Chondrocyte (in vitro differentiated cells): ENCODE measurements around the gene ZHX3. TPM values are rescaled to one million over a fixed set of nuclear protein-coding genes. Genes with fewer than 3 reads are reported as not detected.

ENCODE experiments used
- DNase-seq: peaks from one replicate; pipeline ENCODE4 v3.0.0; 2021; ENCODE audit warnings: mixed read lengths, low spot score
- H3K27ac Mint-ChIP-seq: one replicate; pipeline ENCODE4 v1.8.0; 2021; ENCODE audit warnings: mild to moderate bottlenecking, moderate library complexity, mixed read lengths; ENCODE audit not compliant: unreplicated experiment
- H3K27me3 Mint-ChIP-seq: 2 replicates; pipeline ENCODE4 v1.8.0; 2021; ENCODE audit warnings: low read depth, mixed read lengths
- H3K36me3 Mint-ChIP-seq: 2 replicates; pipeline ENCODE4 v1.8.0; 2021; ENCODE audit warnings: low read depth, mixed read lengths
- H3K4me1 Mint-ChIP-seq: 2 replicates; pipeline ENCODE4 v1.8.0; 2021; ENCODE audit warnings: low read depth, mild to moderate bottlenecking, mixed read lengths
- H3K4me3 Mint-ChIP-seq: one replicate; pipeline ENCODE4 v1.8.0; 2021; ENCODE audit warnings: mild to moderate bottlenecking, moderate library complexity, mixed read lengths; ENCODE audit not compliant: unreplicated experiment
- H3K9me3 Mint-ChIP-seq: 2 replicates; pipeline ENCODE4 v1.8.0; 2021; ENCODE audit warnings: low read depth, mixed read lengths
- total RNA-seq: library from RNA; stranded (reverse); gene quantifications from 3 replicates; pipeline ENCODE4 v1.2.1, GENCODE V29; 2021
- TF ChIP-seq, protein P1 (sequence below): fragments of 200-600 bp; sonication (generic); IDR thresholded peaks from 2 replicates; pipeline ENCODE4 v1.5.0; 2021; ENCODE audit warnings: antibody characterized with exemption, mild to moderate bottlenecking, moderate library complexity

ZHX3 gene
- total RNA-seq, 1 donor from 2014 or later, result 52.9 TPM

DNA sequence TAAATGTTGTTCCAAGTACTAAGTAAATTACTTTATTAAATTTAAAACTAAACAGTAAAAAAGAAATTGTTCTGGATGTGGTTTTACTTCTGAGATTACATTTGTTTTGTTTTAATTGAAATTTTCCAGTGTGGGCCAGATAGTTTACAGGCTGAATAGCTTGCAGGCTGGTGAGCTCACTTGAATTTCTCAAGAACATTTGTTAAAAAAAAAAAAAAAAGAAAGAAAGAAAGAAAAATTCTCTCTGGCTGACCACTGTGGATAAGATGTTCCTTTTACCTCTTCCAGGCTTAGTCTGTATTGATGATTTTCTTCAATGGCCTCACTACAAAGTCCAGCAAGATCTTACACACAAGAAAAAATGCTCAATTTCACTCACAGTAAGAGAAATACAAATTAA is 94.8 kb downstream of the ZHX3 start:
- H3K4me3 Mint-ChIP-seq, result no peak overlapping the region
- no peaks in the 10 kb centered on the region for H3K9me3 Mint-ChIP-seq
- H3K4me1 Mint-ChIP-seq, result peaks cover 39% of the 10 kb centered on the region
- H3K36me3 Mint-ChIP-seq, result peaks cover 1% of the 10 kb centered on the region
- TF ChIP-seq, protein P1, sequence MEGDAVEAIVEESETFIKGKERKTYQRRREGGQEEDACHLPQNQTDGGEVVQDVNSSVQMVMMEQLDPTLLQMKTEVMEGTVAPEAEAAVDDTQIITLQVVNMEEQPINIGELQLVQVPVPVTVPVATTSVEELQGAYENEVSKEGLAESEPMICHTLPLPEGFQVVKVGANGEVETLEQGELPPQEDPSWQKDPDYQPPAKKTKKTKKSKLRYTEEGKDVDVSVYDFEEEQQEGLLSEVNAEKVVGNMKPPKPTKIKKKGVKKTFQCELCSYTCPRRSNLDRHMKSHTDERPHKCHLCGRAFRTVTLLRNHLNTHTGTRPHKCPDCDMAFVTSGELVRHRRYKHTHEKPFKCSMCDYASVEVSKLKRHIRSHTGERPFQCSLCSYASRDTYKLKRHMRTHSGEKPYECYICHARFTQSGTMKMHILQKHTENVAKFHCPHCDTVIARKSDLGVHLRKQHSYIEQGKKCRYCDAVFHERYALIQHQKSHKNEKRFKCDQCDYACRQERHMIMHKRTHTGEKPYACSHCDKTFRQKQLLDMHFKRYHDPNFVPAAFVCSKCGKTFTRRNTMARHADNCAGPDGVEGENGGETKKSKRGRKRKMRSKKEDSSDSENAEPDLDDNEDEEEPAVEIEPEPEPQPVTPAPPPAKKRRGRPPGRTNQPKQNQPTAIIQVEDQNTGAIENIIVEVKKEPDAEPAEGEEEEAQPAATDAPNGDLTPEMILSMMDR, result no peak
- no peaks in the 10 kb centered on the region for H3K27me3 Mint-ChIP-seq
- DNase-seq, result no peak
- H3K27ac Mint-ChIP-seq, result peak overlapping the region; percentile 60

DNA sequence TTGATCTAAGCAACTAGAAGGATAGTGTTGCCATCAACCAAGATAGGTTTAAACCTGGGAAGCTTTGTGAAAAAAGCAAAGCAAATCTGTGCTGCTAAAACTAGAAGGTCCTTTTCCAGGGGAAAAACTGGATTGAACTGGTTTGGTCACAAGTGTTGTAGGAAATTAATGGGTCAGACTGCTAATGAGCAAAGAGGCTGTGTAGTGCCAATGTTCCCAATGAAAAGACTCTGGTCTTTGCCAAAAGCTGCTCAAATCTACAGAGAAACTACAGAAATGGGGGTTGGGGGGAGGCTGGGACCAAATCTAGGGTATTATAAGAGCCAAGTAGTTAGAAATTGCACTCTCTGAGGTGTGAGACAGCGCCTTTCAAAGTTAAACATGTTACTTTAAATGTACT is 95.2 kb downstream of the ZHX3 start:
- Mint-ChIP-seq H3K4me1 (peaks cover 42% of the 10 kb centered on the region), H3K4me3 (no peak overlapping the region), H3K9me3 (no peaks in the 10 kb centered on the region), H3K27ac (peak overlapping the region; percentile 55), H3K27me3 (no peaks in the 10 kb centered on the region), H3K36me3 (peaks cover 1% of the 10 kb centered on the region)
- TF ChIP-seq, protein P1, result no peak
- DNase-seq, result no peak

GRCh38 chr20:41221614-41222218 is 95.8 kb downstream of the ZHX3 start:
- Mint-ChIP-seq H3K27me3 (no peaks in the 10 kb centered on the region), H3K4me3 (no peak overlapping the region), H3K9me3 (no peaks in the 10 kb centered on the region), H3K27ac (peak overlapping the region; percentile 55), H3K36me3 (peaks cover 1% of the 10 kb centered on the region), H3K4me1 (peaks cover 42% of the 10 kb centered on the region)
- DNase-seq, result no peak
- TF ChIP-seq, protein P1, result no peak

GRCh38 chr20:41219824-41220223 is 97.7 kb downstream of the ZHX3 start:
- no peaks in the 10 kb centered on the region for H3K27me3 Mint-ChIP-seq
- peaks cover 1% of the 10 kb centered on the region for H3K36me3 Mint-ChIP-seq
- TF ChIP-seq, protein P1, result no peak
- no peak overlapping the region for H3K27ac Mint-ChIP-seq
- peaks cover 42% of the 10 kb centered on the region for H3K4me1 Mint-ChIP-seq
- no peak for DNase-seq
- H3K4me3 Mint-ChIP-seq, result no peak overlapping the region
- no peaks in the 10 kb centered on the region for H3K9me3 Mint-ChIP-seq

- TF ChIP-seq, protein P1, result no peak
These were observed 99.1 kb downstream of the ZHX3 start for GRCh38 chr20:41218466-41218865.

More at GRCh38 chr20:41218466-41218865, 99.1 kb downstream of the ZHX3 start:
- Mint-ChIP-seq H3K36me3 (peaks cover 1% of the 10 kb centered on the region), H3K27me3 (no peaks in the 10 kb centered on the region), H3K4me1 (peaks cover 37% of the 10 kb centered on the region), H3K9me3 (no peaks in the 10 kb centered on the region), H3K4me3 (no peak overlapping the region), H3K27ac (no peak overlapping the region)
- DNase-seq, result no peak
